Naive B cell (primary cell): ENCODE measurements around the gene C1orf159. TPM values are rescaled to one million over a fixed set of nuclear protein-coding genes. Genes with fewer than 3 reads are reported as not detected.

Experiments
- ATAC-seq, 2 donors: fragments of 150-1000 bp; cut with Tn5 transposase; 2 replicates each; pipeline ENCODE4 v1.10.0; 2021; ENCODE audit warnings: low read depth in 2 of 2, mild to moderate bottlenecking in 2 of 2, moderate library complexity in 2 of 2
- DNase-seq: peaks from one replicate; pipeline ENCODE4 v3.0.0; 2022
- H3K27ac Mint-ChIP-seq, 6 donors: one replicate each; pipeline ENCODE4 v1.8.0; 2020 to 2022; ENCODE audit warnings: mild to moderate bottlenecking in 6 of 6, mixed read lengths in 6 of 6, moderate library complexity in 5 of 6, inconsistent platforms in 2 of 6
- H3K27me3 Mint-ChIP-seq, 3 donors: one replicate each; pipeline ENCODE4 v1.8.0; 2021 to 2022; ENCODE audit warnings: mixed read lengths in 3 of 3, mild to moderate bottlenecking in 1 of 3
- H3K36me3 Mint-ChIP-seq, 2 donors: one replicate each; pipeline ENCODE4 v1.8.0; 2020 to 2022; ENCODE audit warnings: mixed read lengths in 2 of 2, inconsistent platforms in 1 of 2, mild to moderate bottlenecking in 1 of 2
- H3K4me1 Mint-ChIP-seq, 3 donors: one replicate each; pipeline ENCODE4 v1.8.0; 2020 to 2022; ENCODE audit warnings: mixed read lengths in 3 of 3, inconsistent platforms in 1 of 3, mild to moderate bottlenecking in 1 of 3, moderate library complexity in 1 of 3
- H3K4me3 Mint-ChIP-seq, 8 donors: one replicate each; pipeline ENCODE4 v1.8.0; 2020 to 2022; ENCODE audit warnings: mild to moderate bottlenecking in 8 of 8, mixed read lengths in 8 of 8, moderate library complexity in 8 of 8, inconsistent platforms in 2 of 8
- H3K9me3 Mint-ChIP-seq, 7 donors: one replicate each; pipeline ENCODE4 v1.8.0; 2020 to 2022; ENCODE audit warnings: mixed read lengths in 7 of 7, mild to moderate bottlenecking in 5 of 7, inconsistent platforms in 2 of 7, moderate library complexity in 1 of 7
- polyA plus RNA-seq, 6 donors: library from polyadenylated mRNA; unstranded; fragments of 300-500 nt; fragmentation: Illumina TruSeq; gene quantifications; one replicate each; pipeline ENCODE4 v1.2.3, GENCODE V29; 2021; ENCODE audit warnings: low read depth in 6 of 6

Gene C1orf159
- polyA plus RNA-seq, 6 donors from 2014 or later: 2.0 to 6.3 (median 4.3) TPM; not detected in 1

GRCh38 chr1:1046243-1046642 is 69.6 kb downstream of the C1orf159 start:
- H3K4me3 Mint-ChIP-seq: no peak overlapping the region
- ATAC-seq (no peak), DNase-seq (no peak)
- no peaks in the 10 kb centered on the region for H3K36me3 Mint-ChIP-seq
- no peaks in the 10 kb centered on the region for H3K27me3 Mint-ChIP-seq
- no peak overlapping the region for H3K27ac Mint-ChIP-seq
- peaks cover 0 to 7% (median 4%) of the 10 kb centered on the region in 3 donors for H3K4me1 Mint-ChIP-seq
- H3K9me3 Mint-ChIP-seq: peaks cover 0 to 3% (median 0%) of the 10 kb centered on the region in 7 donors

DNA sequence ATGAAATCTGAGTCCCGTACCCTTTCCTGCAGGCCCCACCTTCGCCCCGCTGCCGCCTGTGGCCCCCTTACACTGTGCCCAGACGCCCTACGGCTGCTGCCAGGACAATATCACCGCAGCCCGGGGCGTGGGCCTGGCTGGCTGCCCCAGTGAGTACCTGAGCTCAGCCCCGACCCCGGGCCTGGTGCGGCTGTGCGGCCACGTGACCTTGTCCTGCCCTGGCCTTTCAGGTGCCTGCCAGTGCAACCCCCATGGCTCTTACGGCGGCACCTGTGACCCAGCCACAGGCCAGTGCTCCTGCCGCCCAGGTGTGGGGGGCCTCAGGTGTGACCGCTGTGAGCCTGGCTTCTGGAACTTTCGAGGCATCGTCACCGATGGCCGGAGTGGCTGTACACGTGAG is 70.8 kb downstream of the C1orf159 start:
- Mint-ChIP-seq H3K4me1 (peaks cover 0 to 4% (median 3%) of the 10 kb centered on the region in 3 donors), H3K9me3 (peaks cover 0 to 3% (median 0%) of the 10 kb centered on the region in 7 donors), H3K4me3 (no peak overlapping the region), H3K36me3 (no peaks in the 10 kb centered on the region), H3K27me3 (no peaks in the 10 kb centered on the region), H3K27ac (no peak overlapping the region)
- no peak for DNase-seq
- ATAC-seq: no peak

DNA sequence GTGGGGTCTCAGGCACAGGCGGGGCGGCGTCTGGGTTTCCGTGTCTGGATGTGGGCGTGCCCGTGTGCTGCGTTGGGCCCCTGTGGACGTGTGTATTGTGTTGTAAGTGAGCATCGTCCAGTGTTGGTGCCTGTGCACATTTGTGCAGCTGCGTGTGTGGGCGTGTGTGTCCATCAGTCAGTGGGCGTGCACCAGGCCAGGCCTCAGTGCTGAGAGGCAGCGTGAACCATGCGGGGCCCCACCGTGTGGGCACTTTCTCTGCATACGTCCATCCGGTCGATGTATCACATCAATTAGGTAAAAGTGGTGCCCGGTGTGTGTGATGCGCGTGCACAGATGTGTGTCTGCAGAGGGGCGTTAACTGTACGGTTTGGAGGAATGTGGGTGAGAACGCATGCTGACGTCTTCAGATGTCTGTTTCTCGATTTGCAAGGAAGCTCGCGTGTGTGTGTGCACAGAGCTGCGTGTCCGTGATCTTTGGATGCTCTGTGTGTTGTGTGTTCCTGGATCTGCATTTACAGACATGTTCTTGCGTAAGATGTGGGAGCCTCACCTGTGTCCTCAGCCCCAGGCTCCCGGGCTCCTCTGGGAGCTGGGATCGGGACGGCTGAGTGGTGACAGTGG is 71.3 kb downstream of the C1orf159 start:
- H3K4me3 Mint-ChIP-seq: peak overlapping the region in 1 of 8 donors; percentile 58
- no peak overlapping the region for H3K27ac Mint-ChIP-seq

DNA sequence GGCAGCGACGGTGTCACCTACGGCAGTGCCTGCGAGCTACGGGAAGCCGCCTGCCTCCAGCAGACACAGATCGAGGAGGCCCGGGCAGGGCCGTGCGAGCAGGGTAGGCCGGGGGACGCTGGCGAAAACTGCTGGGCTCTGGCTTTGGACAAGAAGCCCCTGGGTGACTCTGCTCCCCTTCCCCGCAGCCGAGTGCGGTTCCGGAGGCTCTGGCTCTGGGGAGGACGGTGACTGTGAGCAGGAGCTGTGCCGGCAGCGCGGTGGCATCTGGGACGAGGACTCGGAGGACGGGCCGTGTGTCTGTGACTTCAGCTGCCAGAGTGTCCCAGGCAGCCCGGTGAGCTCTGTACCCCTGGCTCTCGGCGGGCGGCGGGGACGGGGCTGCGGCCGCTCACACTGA is 72.0 kb downstream of the C1orf159 start:
- peaks cover 8 to 16% (median 14%) of the 10 kb centered on the region in 3 donors for H3K4me1 Mint-ChIP-seq
- no peak for ATAC-seq
- no peak overlapping the region for H3K4me3 Mint-ChIP-seq
- peaks cover 0 to 3% (median 0%) of the 10 kb centered on the region in 7 donors for H3K9me3 Mint-ChIP-seq
- no peak overlapping the region for H3K27ac Mint-ChIP-seq
- H3K36me3 Mint-ChIP-seq: no peaks in the 10 kb centered on the region
- peaks cover 0 to 10% (median 9%) of the 10 kb centered on the region in 3 donors for H3K27me3 Mint-ChIP-seq
- DNase-seq: no peak

More for the DNA sequence above, 71.3 kb downstream of the C1orf159 start:
- H3K4me1 Mint-ChIP-seq: peaks cover 2 to 9% (median 7%) of the 10 kb centered on the region in 3 donors
- H3K27me3 Mint-ChIP-seq: peaks cover 0 to 4% (median 3%) of the 10 kb centered on the region in 3 donors
- DNase-seq (no peak), ATAC-seq (no peak)
- H3K36me3 Mint-ChIP-seq: no peaks in the 10 kb centered on the region
- peaks cover 0 to 3% (median 0%) of the 10 kb centered on the region in 7 donors for H3K9me3 Mint-ChIP-seq

- H3K36me3 Mint-ChIP-seq: no peaks in the 10 kb centered on the region
- H3K4me3 Mint-ChIP-seq: no peak overlapping the region
- H3K4me1 Mint-ChIP-seq: peaks cover 13 to 21% (median 19%) of the 10 kb centered on the region in 3 donors
- DNase-seq: no peak
- peak overlapping the region in 1 of 6 donors; percentile 65 for H3K27ac Mint-ChIP-seq
- H3K27me3 Mint-ChIP-seq: peaks cover 0 to 16% (median 14%) of the 10 kb centered on the region in 3 donors
- peaks cover 0 to 3% (median 0%) of the 10 kb centered on the region in 7 donors for H3K9me3 Mint-ChIP-seq
- no peak for ATAC-seq
These were observed 72.5 kb downstream of the C1orf159 start for GRCh38 chr1:1043411-1043810.

GRCh38 chr1:1042835-1043234 is 73.1 kb downstream of the C1orf159 start:
- Mint-ChIP-seq H3K27ac (no peak overlapping the region), H3K9me3 (peaks cover 0 to 3% (median 0%) of the 10 kb centered on the region in 7 donors), H3K4me1 (peaks cover 18 to 24% (median 21%) of the 10 kb centered on the region in 3 donors), H3K36me3 (no peaks in the 10 kb centered on the region), H3K27me3 (peaks cover 0 to 20% (median 18%) of the 10 kb centered on the region in 3 donors), H3K4me3 (peak overlapping the region in 4 of 8 donors; percentile 36 to 74 (median 50))
- ATAC-seq (no peak), DNase-seq (no peak)

- H3K27me3 Mint-ChIP-seq: peaks cover 0 to 27% (median 18%) of the 10 kb centered on the region in 3 donors
- no peak for DNase-seq
These were observed 74.0 kb downstream of the C1orf159 start for GRCh38 chr1:1041873-1042272.

GRCh38 chr1:1041092-1041523 is 74.8 kb downstream of the C1orf159 start:
- ATAC-seq (no peak), DNase-seq (no peak)
- Mint-ChIP-seq H3K27me3 (peaks cover 2 to 34% (median 21%) of the 10 kb centered on the region in 3 donors), H3K36me3 (no peaks in the 10 kb centered on the region), H3K4me1 (peaks cover 21 to 31% (median 21%) of the 10 kb centered on the region in 3 donors), H3K9me3 (peaks cover 0 to 3% (median 0%) of the 10 kb centered on the region in 7 donors), H3K27ac (no peak overlapping the region), H3K4me3 (no peak overlapping the region)

More at GRCh38 chr1:1041873-1042272, 74.0 kb downstream of the C1orf159 start:
- H3K4me3 Mint-ChIP-seq: peak overlapping the region in 3 of 8 donors; percentile 38 to 54 (median 44)
- peaks cover 0 to 3% (median 0%) of the 10 kb centered on the region in 7 donors for H3K9me3 Mint-ChIP-seq
- H3K27ac Mint-ChIP-seq: no peak overlapping the region
- H3K4me1 Mint-ChIP-seq: peaks cover 21 to 24% (median 21%) of the 10 kb centered on the region in 3 donors
- H3K36me3 Mint-ChIP-seq: no peaks in the 10 kb centered on the region
- no peak for ATAC-seq

GRCh38 chr1:1040004-1040991 is 75.6 kb downstream of the C1orf159 start:
- Mint-ChIP-seq H3K9me3 (peaks cover 0 to 3% (median 0%) of the 10 kb centered on the region in 7 donors), H3K4me1 (peaks cover 21 to 39% (median 25%) of the 10 kb centered on the region in 3 donors), H3K36me3 (no peaks in the 10 kb centered on the region), H3K4me3 (peak overlapping the region; percentile 60 to 84 (median 78)), H3K27me3 (peaks cover 4 to 42% (median 29%) of the 10 kb centered on the region in 3 donors), H3K27ac (peak overlapping the region in 1 of 6 donors; percentile 12)
- ATAC-seq (peak; percentile 77 to 82), DNase-seq (peak; percentile 56)

- ATAC-seq: no peak
- Mint-ChIP-seq H3K9me3 (peaks cover 0 to 3% (median 0%) of the 10 kb centered on the region in 7 donors), H3K4me1 (peaks cover 21 to 41% (median 30%) of the 10 kb centered on the region in 3 donors), H3K36me3 (no peaks in the 10 kb centered on the region), H3K27me3 (peaks cover 4 to 47% (median 31%) of the 10 kb centered on the region in 3 donors), H3K4me3 (peak overlapping the region; percentile 57 to 84 (median 78)), H3K27ac (peak overlapping the region in 2 of 6 donors; percentile 73 to 82)
- no peak for DNase-seq
These were observed 76.6 kb downstream of the C1orf159 start for GRCh38 chr1:1039145-1039910.

GRCh38 chr1:1038694-1039093 is 77.2 kb downstream of the C1orf159 start:
- H3K4me3 Mint-ChIP-seq: peak overlapping the region in 7 of 8 donors; percentile 22 to 78 (median 61)
- DNase-seq (peak; percentile 40), ATAC-seq (peak; percentile 62 to 63)
- H3K27me3 Mint-ChIP-seq: peaks cover 4 to 49% (median 31%) of the 10 kb centered on the region in 3 donors
- peak overlapping the region in 2 of 6 donors; percentile 73 to 86 for H3K27ac Mint-ChIP-seq
- H3K36me3 Mint-ChIP-seq: no peaks in the 10 kb centered on the region
- H3K9me3 Mint-ChIP-seq: peaks cover 0 to 3% (median 0%) of the 10 kb centered on the region in 7 donors
- H3K4me1 Mint-ChIP-seq: peaks cover 21 to 41% (median 32%) of the 10 kb centered on the region in 3 donors
